Measurements from ENCODE around the gene CYB5R2. TPM values are rescaled to one million over a fixed set of nuclear protein-coding genes. Genes with fewer than 3 reads are reported as not detected.

The CYB5R2 gene
- polyA plus RNA-seq, 3 donors: 0.52 to 3.7 (median 1.4) TPM

- DNase-seq: no peak
- Histone ChIP-seq H3K27me3 (ENCODE audit: control insufficient read depth in 2 of 2, insufficient read depth in 2 of 2, low read length in 2 of 2) (no peaks in the 10 kb centered on the region), H4K20me1 (ENCODE audit: insufficient read depth, low read length) (no peaks in the 10 kb centered on the region), H3K27ac (ENCODE audit: low read depth in 1 of 2, low read length in 2 of 2) (no peak overlapping the region), H2AFZ (ENCODE audit: insufficient read depth, low read depth, low read length, poor library complexity, severe bottlenecking) (no peak overlapping the region), H3K4me3 (replicated peaks in 1 of 3; ENCODE audit: low read depth in 2 of 3, low read length in 3 of 3) (no peak overlapping the region), H3K4me1 (ENCODE audit: control insufficient read depth in 1 of 2, insufficient read depth in 2 of 2, low read length in 2 of 2) (no peaks in the 10 kb centered on the region), H3K9ac (ENCODE audit: insufficient read depth, low read length, poor library complexity, severe bottlenecking) (no peak overlapping the region), H3K36me3 (replicated peaks in 1 of 2; ENCODE audit: control insufficient read depth in 1 of 2, insufficient read depth in 2 of 2, low read length in 2 of 2) (peaks cover 64 to 97% of the 10 kb centered on the region in 2 donors), H3K79me2 (ENCODE audit: insufficient read depth, low read length) (no peaks in the 10 kb centered on the region), H3K9me3 (replicated peaks in 1 of 2; ENCODE audit: control insufficient read depth in 1 of 2, insufficient read depth in 1 of 2, low read length in 2 of 2) (no peaks in the 10 kb centered on the region), H3K4me2 (replicated peaks; ENCODE audit: extremely low read depth, low read length, poor library complexity, severe bottlenecking) (no peak overlapping the region)
- H3K4me3 Mint-ChIP-seq: no peak overlapping the region
- peaks cover 3% of the 10 kb centered on the region for H3K4me1 Mint-ChIP-seq
- H3K36me3 Mint-ChIP-seq: peaks cover 92 to 94% of the 10 kb centered on the region in 2 donors
- peaks cover 0 to 5% (median 2%) of the 10 kb centered on the region in 3 donors for H3K27me3 Mint-ChIP-seq (ENCODE audit: low read depth in 3 of 3)
- H3K27ac Mint-ChIP-seq: no peak overlapping the region
- 67% methylated on average over 3 of the region's 4 CpGs for WGBS (ENCODE audit: insufficient coverage)
- intact Hi-C loops (cut with micrococcal nuclease): no loop called here
- peaks cover 0 to 2% (median 0%) of the 10 kb centered on the region in 7 donors for H3K9me3 Mint-ChIP-seq
- TF ChIP-seq CTCF (IDR thresholded peaks at IDR 0.05): no peak
These were observed 30.6 kb downstream of the CYB5R2 start for GRCh38 chr11:7642747-7643146.

GRCh38 chr11:7640816-7641215, 32.5 kb downstream of the CYB5R2 start:
- Histone ChIP-seq H3K27me3 (ENCODE audit: control insufficient read depth in 2 of 2, insufficient read depth in 2 of 2, low read length in 2 of 2) (no peaks in the 10 kb centered on the region), H4K20me1 (ENCODE audit: insufficient read depth, low read length) (no peaks in the 10 kb centered on the region), H3K9me3 (replicated peaks in 1 of 2; ENCODE audit: control insufficient read depth in 1 of 2, insufficient read depth in 1 of 2, low read length in 2 of 2) (no peaks in the 10 kb centered on the region), H2AFZ (ENCODE audit: insufficient read depth, low read depth, low read length, poor library complexity, severe bottlenecking) (no peak overlapping the region), H3K4me3 (replicated peaks in 1 of 3; ENCODE audit: low read depth in 2 of 3, low read length in 3 of 3) (no peak overlapping the region), H3K27ac (ENCODE audit: low read depth in 1 of 2, low read length in 2 of 2) (no peak overlapping the region), H3K4me2 (replicated peaks; ENCODE audit: extremely low read depth, low read length, poor library complexity, severe bottlenecking) (no peak overlapping the region), H3K36me3 (replicated peaks in 1 of 2; ENCODE audit: control insufficient read depth in 1 of 2, insufficient read depth in 2 of 2, low read length in 2 of 2) (peaks cover 83 to 99% of the 10 kb centered on the region in 2 donors), H3K4me1 (ENCODE audit: control insufficient read depth in 1 of 2, insufficient read depth in 2 of 2, low read length in 2 of 2) (no peaks in the 10 kb centered on the region), H3K79me2 (ENCODE audit: insufficient read depth, low read length) (no peaks in the 10 kb centered on the region), H3K9ac (ENCODE audit: insufficient read depth, low read length, poor library complexity, severe bottlenecking) (no peak overlapping the region)
- Mint-ChIP-seq H3K4me3 (no peak overlapping the region), H3K4me1 (peaks cover 3% of the 10 kb centered on the region), H3K27me3 (ENCODE audit: low read depth in 3 of 3) (peaks cover 0 to 5% (median 4%) of the 10 kb centered on the region in 3 donors), H3K36me3 (peaks cover 92 to 95% of the 10 kb centered on the region in 2 donors), H3K27ac (no peak overlapping the region), H3K9me3 (peaks cover 0 to 2% (median 0%) of the 10 kb centered on the region in 7 donors)
- no peak for DNase-seq
- TF ChIP-seq CTCF (IDR thresholded peaks at IDR 0.05): no peak
- 83% methylated on average over 1 of the region's 6 CpGs for WGBS (ENCODE audit: insufficient coverage)
- intact Hi-C loops (cut with micrococcal nuclease): no loop called here

Measured in CD14-positive monocyte (primary cell).